HuH-7.5 (cell line): ENCODE data around the gene TARBP1.

Experiments
- DNase-seq: peaks from one replicate; pipeline ENCODE4 v3.0.0; 2011; ENCODE audit warnings: low spot score

TARBP1 gene

DNA sequence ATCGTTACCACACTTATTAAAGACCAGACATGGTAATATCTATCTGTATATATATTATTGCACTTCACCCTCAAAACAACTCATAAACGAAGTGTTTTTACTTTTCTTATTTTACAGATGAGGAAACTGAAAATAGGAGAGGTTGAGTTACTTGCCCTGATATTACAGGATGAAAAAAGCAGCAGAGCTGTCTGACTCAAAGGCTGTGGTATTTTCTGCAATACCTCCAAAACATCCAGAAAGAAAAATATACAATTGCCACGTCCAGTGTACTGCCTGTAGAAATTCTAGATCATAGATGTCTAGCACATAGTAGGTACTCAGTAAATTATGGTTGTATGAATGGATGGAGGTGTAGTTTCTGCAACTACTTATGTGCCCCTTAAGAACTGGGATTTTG, 5.2 kb upstream of the TARBP1 start:
- DNase-seq = no peak

DNA sequence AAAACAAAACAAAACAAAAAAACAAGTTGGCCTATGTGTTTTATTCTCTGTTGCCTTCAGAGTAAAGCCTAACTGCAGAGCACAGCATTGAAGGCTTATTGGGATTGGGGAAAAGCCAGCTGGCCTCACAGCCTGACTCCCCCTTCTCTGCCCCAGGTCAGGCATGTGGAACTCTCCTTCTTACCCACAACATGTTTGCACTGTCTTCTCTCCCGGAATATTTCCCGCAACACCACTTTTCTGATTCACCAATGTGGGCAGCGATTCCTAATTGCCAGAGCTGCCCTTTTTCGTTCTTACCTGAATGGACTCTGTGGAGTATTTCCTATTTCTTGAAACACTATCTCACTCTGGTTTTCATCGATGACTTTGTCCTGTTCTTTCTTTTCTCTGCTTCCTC, 2.8 kb upstream of the TARBP1 start:
- no peak for DNase-seq

DNA sequence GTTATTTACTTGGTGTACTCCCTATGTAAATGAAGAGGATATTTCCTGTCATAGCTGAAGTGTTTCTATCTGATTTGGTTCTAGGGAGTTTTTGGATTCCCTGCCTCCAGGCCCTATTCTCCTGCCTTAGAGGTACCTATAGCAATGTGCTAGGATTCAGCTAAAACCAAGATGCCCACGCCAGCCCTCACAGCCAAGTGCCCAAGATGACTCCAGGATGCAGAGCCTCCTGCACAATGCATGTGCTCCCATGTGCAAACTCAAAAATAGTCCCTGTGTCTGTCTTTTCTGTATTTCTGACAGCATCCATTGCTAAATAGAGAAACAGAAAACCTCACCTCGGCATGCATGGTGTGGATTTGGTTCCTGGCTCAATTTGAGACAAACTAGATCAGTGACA, 887 bp upstream of the TARBP1 start:
- DNase-seq = no peak

DNA sequence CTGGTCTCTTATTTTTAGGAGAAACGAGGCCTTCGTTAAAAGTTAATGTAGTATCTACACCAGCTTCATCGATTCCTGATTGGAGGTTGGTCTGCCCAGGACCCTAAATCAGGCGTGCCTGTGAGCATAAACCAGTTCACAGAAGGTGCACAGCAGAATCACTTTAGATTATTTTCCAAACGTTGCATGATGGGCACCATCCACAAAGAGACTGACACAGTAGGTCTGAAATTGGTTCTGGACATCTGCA, 256 bp upstream of the TARBP1 start:
- no peak for DNase-seq

DNA sequence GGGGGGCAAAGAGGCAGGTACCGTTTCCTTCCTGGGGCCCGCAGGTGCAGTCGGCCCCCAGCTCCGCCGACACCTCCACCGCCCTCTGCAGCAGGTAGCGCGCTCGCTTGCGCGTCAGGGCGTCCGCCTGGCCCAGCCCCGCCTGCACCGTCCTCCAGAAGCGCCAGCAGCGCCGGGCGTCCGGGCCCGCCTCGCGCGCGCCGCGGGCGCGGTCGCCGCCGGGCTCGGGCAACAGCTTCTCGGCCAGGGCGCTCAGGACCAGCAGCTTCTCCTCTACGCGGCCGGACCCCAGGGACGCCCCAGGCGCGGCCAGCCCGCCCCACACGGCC, 863 bp downstream of the TARBP1 start:
- peak; percentile 55 for DNase-seq

DNA sequence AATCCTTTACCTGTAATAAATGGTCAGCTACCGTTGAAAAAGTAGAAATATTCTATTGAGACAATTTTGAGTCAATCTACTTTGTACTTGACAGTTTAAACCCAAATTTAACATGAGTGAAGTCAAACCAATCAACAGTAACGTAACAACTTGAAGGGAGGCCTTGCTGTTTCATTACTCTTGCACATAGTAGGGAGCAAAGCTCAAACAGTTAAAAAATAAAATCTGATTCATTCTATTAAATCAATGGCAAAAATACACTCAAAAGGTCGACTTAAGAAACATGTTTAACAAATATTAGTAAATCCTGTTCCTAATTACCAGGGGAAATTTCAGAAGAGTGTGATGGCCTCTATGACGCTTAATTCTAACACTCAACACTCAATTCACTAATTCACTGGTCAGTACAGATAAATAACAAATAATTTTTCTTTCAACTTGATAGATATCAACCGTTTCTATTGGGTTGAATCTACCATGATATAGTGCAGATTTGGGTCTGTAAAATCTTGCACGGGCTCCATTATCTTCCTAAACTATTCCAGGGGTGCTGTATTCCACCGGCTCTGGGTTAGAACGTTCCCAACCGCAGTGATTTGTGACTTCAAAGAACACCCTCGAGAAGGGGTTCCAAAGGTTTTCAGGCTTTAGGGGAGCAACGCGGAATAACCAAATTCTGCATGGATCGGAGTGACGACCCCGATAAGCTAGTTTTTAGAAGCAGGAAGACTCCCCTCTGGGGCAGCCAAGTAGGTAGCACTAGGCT, 1.4 kb downstream of the TARBP1 start:
- no peak for DNase-seq

DNA sequence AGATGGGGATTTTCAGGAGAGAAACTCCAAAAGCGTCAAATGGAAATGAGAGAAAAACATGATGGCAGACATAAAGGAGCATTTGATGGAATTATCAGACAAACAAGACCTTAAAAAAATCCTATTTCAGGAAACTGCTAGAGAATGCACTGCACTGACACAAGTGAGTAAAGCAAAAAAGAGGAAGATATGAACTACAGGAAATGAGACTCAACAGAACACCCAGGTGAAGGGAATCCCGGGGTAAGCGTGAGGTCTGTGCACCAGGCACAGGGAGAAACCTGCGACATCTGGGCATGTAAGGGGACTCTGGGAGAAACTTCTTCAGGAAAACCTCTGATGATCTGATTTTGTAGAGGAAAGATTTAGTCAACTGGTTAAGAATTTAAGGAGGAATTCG, 2.8 kb downstream of the TARBP1 start:
- DNase-seq = no peak

DNA sequence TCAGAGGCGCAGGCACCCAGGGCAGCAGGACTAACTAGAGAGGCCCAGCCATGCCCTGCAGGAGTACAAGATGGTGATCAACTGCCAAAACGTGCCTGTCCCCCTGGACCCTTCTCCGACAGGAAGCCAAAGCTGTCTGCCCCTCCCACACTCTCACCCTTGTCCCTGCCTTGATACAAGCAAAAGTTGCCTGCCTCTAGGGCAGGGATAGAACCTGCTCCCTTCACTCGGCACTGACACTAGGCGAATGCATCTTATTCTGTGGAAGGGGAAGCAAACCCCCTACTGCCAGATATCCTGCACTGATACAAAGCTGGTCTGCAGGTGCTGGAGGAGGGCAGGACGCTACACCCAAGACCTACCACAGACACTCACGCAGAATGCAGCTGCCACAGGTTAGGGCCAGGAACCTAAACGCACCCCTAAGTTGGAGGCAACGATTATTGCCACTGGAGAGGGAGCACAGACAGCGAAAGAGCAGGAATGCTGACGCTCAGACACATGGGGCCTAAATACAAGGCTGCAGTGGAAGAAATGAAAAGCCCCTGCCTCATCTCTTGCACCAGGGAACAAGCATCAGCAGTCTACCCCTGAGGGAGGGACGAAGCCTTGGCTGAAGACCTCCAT, 3.7 kb downstream of the TARBP1 start:
- DNase-seq = no peak

DNA sequence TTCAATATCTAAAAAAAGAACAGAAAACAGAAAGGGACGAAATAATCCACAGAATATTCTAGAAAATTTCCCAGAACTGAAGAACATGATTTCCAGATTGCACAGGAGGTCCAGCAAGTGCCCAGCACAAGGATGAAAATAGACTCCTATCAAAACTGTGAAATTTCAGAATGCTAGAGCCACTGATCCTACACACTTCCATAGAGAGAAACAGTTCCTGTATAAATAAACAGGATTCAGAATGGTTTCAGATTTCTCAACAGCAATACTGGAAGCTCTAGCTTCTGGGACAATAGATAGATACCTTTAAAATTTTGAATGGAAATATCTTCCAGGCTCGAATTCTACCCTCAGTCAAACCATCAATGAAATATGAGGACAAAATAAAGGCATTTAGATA, 4.6 kb downstream of the TARBP1 start:
- no peak for DNase-seq

DNA sequence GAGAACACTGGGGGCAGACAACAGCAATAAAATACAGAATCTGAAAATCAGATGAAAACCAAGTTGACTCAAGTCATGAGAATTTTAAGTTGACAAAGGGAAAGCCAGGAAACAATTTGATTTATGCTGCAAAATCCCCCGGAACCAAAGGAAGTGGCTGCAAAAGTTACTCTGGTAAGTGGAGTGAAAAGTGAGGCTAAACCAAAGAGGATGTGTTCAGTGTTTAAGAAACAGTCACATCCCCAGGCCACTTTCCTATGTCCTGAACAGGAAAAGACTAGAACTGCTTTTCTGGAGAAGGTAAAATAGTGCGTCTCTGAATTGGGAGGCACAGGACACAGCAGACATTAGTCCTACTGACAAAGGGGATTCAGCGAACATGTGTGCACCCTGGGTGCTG, 5.9 kb downstream of the TARBP1 start:
- no peak for DNase-seq

DNA sequence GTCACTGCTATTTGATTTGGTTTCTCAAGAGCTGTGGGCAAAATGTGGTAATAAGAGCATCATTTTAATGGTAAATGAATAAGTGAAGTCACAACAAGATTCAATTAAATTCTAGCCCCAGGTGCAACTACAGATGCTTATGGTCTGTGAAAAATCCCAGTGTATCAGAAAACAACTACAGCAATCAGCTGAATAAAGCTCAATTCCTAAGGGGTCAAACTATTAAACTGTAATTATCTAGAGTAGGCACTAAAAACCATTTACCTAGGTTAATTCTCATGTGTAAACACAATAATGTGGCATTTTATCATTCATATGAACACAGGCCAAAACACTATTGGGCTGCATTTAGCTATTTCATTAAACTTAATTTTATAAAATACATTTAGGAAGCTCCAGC, 9.6 kb downstream of the TARBP1 start:
- DNase-seq = no peak

DNA sequence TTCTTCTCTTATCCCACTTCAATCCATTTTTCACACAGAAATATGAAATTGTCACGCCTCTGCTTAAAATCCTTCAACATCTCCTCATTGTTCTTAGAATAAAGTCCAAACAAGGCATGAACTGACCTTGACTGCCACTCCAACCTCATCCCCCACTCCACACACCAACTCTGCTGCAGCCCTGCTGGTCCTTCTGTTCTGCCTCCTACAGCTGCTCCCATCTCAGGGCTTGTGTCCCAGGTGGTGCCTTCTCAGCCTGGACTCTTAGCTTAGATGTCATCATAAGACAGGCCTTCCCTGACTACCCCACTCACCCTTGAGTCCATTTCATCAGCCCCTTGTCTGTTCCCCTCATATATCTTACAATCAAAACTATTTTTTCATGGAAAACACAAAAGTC, 10.4 kb downstream of the TARBP1 start:
- no peak for DNase-seq

DNA sequence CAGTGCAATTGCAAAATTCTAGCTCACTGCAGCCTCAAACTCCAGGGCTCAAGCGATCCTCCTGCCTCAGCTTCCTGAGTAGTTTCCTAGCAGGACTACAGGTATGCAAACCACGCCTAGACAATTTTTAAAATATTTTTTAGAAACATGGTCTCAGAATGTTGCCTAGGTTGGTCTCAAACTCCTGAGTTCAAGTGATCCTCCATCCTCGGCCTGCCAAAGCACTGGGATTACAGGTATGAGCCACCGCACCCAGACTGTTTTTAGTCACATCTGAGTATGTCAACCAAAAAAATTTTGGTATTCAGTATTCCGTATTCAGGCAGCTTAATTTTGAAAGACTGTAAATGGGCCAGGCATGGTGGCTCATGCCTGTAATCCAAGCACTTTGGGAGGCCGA, 11.2 kb downstream of the TARBP1 start:
- no peak for DNase-seq

DNA sequence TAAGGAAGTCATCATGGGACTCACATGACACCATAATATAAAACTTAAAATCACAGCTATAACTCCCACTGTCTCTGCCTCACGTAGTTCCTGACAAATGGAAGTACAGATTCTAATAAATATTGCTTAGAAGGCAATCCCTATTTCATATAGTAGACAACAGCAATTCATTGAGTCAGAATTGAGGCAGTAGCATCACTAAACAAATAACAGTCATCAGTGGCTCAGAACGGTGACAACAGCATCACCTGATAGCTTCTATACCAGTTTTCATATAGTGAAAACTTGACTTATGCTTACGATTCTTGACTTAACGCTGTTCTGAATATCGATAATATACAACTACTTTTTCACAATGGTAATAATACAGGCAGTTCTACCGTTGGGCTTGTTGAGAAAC, 12.0 kb downstream of the TARBP1 start:
- no peak for DNase-seq

DNA sequence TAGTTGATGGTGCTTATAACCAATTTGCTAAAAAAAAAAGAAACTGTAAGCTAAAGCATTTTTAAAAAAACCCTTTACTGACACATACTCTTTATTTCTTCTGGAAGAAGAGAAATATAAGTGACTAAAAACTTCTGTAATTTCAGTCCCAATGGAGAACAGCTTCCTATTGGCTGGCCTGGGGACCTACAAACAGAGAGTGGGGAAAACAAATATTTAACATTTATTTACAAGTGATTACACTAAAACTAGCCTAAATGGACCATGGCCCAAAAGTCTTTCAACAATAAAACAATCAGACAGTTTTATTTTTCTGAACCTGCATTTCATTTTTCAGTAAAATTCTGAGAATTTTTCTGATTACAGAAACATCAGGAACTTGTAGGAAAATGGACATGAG, 15.2 kb downstream of the TARBP1 start:
- DNase-seq = no peak

DNA sequence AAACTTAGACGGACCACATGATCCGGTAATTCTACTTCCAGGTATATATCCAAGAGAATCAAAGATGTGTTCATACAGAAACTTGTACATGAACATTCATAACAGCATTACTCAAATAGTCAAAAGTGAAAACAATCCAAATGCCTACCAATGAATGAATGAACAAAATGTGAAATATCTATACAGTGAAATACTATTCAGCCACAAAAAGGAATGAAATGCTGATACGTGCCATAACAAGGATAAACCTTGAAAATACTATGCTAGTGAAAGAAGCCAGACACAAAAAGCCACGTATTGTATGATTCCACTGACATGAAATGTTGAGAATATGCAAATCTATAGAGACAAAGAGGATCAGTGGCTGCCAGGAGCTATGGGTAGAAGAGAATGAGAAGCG, 18.3 kb downstream of the TARBP1 start:
- no peak for DNase-seq

DNA sequence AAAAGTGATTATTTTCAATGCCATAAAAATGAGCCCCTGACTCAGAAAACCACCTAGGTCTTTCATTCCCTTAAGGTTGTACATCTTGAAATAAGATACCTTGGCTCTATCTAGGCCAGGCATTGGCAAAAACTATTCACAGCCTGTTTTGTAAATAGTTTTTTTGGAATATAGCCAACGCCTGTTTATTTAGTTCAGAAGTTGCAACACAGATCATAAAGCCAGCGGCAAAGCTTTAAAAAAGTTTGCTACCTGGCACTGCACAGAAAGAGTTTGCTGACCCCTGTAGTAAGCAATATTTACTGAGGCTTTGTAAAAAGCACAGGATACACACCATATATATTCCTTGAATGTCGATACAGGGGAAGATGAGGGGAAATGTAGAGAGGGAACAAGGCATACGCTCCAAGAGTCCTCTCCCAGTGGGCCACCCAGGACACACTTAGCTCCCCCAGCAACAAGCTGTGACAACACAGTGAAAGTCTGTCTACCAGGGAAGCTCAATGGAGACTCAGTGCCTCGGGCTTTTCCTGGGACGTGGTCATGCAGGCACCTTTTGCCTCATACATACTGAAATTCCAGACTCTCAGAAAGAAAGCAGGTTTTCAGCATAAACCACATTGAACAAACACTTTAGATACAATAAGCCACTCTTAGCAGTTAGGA, 20.5 kb downstream of the TARBP1 start:
- DNase-seq = no peak

DNA sequence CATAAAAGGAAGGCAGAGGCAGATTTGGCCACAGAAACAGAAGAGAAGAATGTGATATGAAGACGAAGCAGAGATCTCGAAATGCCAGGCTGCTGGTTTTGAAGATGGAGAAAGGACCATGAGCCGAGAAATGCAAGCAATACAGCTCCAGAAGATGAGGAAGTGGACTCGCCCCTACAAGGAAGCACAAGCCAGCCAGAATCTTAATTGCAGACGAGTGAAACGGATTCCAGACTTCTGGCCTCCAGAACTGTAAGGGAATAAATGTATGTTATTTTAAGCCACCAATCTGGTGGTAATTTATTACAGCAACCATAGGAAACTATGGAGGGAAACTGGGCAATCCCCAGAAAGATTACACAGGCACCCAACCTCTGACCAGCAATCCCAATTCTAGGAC, 24.1 kb downstream of the TARBP1 start:
- DNase-seq = no peak

DNA sequence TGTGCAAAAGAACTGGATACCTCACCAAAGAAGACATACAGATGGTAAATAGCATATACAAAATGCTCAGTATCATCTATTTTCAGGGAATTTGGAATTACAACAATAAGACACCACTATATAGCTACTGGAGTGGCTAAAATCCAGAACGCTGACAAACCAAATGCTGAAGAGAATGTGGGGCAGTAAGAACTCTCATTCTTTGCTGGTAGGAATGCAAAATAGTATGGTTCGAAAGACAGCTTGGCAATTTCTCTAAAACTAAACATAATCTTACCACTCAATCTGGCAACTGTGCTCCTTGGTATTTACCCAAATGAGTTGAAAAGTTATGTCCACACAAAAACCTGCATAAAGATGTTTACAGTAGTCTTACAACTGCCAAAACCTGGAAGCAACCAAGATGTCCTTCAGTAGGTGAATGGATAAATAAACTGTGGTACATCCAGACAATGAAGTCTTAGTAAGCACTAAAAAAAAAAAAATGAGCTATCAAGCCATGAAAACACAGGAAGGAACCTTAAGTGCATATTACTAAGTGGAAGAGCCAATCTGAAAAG, 26.5 kb downstream of the TARBP1 start:
- no peak for DNase-seq

DNA sequence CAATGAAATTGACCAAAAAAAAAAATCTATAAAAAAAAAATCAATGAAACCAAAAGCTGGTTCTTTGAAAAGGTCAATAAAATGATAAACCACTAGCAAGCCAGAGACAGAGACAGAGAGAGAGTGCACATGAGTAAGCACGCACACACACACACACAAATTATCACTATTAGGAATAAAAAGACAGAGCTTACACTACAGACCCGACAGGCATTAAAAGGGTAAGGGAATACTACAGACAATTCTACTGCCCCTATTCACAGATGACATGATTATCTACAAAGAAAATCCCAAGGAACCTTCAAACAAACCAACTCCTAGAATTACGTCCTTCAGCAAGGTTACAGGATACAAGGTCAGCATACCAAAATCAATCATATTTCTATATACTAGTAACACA, 38.6 kb downstream of the TARBP1 start:
- no peak for DNase-seq

DNA sequence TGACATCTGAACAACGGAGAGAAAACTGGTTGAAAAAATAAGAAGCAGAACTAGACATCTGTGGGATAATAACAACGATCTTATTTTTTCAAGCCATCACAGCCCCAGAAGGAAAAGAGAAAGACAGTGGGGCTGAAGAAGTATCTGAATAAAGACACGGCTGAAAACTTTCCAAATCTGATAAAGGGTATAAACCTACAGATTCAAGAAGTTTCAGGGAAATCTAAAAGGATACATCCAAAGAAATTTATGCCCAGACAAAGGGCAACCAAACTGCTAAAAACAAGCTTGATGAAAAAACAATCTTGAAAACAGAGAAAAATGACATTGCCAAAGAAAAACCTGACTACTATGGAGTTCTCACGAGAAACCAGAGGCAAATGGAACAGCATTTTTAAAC, 40.4 kb downstream of the TARBP1 start:
- no peak for DNase-seq

DNA sequence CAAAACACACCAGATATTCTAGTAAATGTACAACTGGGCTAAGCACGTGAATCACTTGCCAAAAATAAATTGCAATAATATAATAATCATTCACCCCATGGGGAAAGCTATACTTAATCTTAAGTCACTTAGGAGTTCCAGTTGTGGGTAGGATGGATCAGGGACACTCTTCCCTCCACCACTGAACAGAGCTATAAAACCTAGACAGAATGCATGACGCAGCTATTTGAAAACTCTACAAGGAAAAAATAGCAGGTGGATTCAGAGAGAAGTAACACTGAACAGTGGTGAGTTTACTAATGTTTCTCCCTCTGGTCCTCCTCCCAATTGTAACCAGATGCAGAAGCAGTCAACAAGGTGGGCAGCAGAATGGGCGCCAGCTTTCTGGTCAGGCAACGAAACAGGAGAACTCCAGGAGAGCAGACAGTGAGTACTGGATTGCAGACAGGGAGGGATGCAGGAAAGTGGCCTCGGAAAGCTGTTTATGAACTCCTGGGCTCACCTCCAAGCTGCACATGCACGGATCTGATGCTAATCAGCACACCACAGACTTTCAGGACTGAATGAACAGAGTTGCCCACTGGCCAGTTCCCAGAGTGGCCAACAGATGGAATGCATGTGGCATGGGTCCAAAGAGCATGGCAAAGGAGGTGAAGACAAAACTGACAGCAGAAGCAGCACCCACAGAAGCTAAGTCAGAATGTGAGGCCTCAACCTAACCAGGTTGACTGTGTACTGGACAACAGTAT, 41.4 kb downstream of the TARBP1 start:
- no peak for DNase-seq

DNA sequence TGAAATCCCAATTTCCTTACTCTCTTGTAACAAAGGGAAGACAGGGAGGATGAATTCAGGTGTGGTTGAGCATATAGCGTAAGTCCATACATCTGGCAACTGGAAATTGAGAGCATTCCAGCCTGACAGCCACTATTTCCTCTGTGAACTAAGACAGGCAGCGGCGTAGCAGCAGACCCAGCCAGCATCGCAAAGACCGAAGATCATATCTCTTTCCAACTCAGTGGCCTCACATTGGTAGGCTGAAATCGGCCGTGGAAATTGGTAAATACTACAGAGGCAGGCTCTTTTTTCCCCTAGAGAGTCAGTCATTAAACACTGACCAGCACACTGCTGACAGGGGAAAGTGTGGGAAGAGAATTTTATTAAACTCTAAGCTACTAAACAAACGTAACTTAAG, 43.4 kb downstream of the TARBP1 start:
- DNase-seq = no peak
